NCI-H1436 treated with DMSO at 0.1 percent for 48 hours (cell line): Measurements from ENCODE around the gene SPAG16.

Experiments
- DNase-seq: peaks from one replicate; lab custom pipeline; 2025; lab: John Stamatoyannopoulos, UW

SPAG16 gene

DNA sequence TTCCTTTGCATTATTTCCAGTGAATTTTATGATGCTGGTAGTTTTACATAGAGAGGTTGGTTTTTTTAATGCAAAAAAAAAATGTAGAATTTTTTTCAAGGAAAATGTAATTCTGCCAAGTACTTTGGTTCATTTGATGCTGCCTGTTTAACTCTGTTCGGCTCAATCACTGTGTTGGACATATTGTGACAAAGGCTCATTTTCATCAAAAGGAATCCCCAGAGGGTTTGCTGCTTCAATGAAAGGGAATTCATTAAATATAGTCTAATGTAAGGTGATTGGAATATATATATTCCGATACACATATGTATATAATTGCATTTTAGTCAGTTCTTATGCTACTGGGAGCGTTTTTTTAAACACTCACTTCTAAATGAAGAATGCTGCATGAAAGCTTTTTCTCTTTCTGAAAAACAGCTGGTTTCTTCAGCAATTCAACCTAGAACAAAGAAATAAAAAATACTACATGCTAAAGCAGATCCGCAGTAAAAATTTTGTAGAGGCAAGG lies 812.0 kb downstream of the SPAG16 start:
- no peak for DNase-seq

DNA sequence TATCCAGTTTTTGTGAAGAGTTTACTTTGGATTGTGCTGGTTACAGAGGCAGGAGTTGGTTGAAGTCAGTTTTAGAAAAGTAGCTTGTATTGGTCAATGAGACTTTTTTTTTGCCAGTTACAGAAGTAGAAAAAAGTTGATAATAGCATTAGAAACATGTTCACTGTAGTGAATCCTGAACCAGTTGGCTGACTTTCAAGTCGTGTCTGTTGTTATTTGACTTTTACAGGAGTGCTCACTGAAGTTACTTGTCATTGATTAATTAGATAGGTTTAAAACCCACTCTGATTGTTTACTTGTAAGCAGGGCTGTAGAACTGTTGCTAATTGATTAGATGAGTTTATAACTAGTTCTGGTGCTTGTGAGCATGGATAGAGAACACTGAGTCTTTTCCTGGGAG lies 814.5 kb downstream of the SPAG16 start:
- no peak for DNase-seq

DNA sequence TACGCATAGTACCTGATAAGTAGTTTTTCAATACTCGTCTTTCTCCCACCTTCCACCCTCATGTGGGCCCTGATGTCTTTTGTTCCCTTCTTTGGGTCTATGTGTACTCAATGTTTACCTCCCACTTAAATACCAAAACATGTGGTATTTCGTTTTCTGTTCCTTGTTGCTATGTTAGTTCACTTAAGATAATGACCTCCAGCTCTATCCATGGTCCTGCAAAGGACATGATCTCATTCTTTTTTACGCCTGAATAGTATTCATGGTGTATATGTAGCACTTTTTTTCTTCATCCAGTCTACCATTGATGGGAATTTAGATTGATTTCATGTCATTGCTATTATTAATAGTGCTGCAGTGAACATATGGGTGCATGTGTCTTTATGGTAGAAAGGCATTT lies 816.2 kb downstream of the SPAG16 start:
- DNase-seq, result no peak

DNA sequence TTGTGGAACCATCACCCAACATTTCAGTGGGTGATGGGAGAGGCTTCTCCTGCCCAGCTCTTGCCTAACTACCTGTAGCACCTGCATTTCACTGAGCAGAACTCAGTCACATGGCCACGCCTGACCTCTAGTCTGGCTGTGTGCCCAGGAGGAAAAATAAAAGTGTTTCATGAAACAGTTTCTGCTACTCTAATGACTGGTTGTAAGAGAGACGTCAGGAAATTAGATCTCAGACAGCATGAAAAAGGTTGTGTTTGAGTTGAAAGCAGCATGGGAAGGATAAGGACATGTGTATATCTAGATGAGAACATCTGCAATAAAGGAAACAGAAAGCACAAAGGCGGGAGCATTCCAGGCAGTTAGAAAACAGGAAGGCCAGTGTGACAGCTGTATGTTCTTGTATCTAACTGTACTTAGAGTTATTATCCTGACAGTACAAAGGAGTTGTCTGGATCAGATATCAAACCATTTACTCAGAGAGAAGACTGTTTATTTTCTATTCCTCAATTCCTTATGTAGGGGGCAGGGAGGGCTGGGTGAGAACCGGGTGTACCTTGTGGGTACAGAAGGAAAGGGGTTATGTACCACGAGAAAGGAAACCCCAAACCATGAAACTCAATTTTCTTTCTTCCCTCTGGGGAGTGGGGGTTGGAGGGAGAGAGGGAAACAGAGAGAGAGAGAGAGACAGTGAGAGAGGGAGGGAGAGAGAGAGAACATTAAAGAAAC lies 819.2 kb downstream of the SPAG16 start:
- peak; percentile 82 for DNase-seq

DNA sequence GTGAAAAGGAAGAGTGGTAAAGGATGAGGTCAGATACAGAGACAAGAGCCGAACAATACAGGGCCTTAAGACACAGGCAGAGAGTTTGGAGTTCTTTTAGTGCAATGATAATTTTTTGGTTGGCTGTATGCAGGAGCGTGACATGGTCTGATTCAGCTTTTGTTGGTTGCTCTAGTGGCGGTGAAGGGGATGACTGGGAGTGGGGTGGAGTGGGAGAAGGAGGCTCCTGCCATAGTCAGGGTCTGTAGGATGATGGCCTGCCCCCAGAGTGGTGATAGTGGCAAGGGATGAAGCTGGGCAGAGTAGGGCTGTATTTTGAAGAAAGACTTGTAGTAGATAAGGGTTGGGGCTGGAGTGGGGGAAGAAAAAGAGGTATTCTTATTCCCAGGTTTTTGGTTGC lies 820.0 kb downstream of the SPAG16 start:
- no peak for DNase-seq

DNA sequence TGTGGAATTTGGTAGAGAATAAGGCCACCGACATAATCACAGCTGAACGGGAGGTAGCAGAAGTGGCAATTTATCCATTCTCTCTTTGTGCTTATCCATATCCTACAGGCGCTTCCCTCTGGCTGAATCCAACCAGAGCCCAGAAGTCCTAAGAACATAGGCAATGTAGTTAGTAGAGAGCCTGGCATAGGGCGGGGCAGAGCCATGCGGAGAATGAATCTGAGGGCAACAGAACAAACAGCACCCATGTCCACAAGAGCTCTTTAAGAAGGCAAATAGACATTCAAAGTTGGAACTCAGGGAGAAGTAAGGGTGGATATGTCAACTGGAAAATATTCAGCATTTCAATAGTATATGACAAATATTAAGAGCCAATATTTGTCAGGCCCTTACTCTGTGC lies 820.7 kb downstream of the SPAG16 start:
- DNase-seq, result no peak

DNA sequence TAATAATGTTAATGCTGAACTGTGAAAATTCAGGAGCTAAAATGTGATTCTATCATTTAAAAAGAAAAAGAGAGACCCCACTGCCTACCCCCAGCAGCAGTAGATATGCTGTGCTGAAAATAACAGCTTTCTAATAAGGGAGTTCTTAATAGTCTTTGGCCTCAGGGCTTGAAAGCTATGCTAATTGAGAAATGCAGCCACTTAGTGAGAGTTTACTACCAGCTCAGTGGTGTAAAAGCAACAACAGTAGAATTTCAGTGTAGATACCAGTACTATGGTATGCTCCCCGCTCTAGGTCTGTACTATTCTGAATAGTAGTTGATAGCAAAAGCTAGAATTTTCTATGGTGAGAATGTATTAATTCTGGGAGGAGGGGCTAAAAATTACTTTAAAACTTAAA lies 823.5 kb downstream of the SPAG16 start:
- DNase-seq, result no peak

DNA sequence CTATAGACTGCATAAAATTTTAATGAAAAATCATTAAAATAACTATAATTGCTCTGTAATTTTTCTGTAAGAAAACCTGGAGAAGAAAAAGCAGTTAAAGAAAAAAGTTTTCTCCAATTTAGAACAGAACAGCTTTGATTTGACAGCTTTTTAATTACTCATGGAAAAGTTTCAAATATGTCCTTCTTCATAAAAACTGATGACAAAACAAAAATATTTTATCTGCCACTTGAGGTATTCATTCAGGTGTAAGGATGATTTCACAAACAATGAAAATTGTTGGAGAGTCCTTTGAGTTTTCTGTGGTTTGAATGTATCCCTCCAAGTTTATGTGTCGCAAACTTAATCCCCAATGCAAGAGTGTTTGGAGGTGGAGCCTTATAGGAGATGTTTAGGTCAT lies 824.3 kb downstream of the SPAG16 start:
- no peak for DNase-seq

DNA sequence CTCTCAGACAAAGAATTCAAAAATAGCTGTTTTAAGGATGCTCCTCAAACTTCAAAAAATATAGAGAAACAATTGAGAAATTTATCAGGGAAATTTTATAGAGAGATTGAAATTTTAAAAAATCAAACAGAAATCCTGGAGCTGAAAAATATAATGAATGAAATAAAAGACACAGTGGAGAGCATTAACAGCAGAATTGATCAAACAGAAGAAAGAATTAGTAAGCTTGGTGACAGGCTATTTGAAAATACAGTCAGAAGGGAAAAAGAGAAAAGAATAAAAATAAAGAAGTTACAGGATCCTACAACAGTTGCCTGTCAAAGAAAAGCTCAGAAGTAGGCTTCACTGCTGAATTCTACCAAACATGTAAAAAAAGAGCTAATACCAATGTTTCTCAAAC lies 832.8 kb downstream of the SPAG16 start:
- DNase-seq, result no peak

DNA sequence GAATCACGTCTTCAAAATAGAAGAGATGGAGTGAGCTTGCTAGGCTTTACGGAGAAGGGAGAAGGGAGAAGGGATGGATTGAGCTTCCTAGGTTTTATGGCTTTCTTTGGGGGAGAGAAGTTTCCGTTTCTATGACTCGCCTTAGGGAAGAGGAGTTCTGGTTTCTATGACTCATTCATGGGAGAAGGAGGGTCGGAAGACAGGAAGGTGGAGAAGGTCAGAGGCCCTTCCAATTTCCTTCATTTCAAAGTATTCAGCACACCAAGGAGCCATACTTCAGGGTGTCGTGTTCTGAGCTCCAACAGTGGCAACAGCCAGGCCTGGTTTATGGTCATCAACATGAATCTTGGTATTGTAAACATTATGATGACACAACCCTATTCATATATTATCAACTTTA lies 841.9 kb downstream of the SPAG16 start:
- DNase-seq, result no peak

DNA sequence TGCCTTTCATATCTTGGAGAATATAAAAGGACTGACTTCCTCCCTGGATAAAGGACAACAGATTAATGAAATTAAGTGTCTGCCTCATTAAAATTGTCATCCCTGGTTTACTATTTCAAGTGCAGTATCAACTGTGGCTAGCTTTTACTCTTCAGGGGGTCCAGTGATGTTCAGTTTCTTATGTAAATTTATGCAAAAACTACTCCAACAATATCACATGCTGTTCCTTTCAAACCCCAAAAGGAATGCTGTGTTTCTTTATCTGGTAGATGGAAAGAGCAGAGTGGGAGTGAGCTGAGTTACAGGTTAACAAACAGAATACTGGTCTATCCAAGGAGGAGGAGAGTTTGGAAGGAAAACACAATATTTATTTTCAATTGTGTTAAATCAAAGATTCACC lies 842.9 kb downstream of the SPAG16 start:
- DNase-seq, result no peak

DNA sequence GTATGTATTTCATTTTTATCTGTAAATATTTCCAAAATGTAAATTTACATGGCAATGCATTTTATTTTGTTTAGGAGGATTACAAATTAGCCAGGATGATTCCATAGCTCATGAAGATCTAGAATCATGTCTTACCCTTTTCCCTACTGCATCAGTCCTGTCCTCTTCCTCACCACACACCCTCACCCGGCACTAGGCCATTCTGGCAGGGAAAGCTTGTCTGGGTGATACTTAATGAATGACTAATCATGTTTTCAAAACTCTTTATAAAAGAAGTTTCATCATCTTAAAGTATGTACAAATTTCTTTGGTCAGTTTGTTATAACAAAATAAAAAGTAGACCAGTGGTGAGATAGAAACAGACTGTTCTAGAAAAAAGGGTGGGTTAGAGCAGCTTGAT lies 843.3 kb downstream of the SPAG16 start:
- no peak for DNase-seq

DNA sequence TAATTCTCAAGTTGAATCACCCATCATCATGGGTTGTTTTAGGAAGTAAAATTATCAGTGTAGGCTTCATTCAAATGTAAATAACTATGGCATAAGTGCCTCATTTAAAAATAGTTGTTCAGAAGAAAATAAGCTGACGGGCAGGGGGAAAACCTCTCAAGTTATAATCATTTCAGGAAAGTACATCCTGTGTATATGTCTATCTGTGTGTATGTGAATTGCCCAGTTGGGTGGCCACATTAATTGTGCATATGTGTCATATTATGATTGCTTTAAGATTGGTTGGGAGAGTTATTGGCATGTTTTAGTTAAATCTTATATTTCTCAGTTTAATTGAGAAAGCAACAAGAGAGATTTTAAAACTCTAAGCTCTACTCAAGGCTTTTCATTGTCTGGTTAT lies 843.8 kb downstream of the SPAG16 start:
- no peak for DNase-seq

DNA sequence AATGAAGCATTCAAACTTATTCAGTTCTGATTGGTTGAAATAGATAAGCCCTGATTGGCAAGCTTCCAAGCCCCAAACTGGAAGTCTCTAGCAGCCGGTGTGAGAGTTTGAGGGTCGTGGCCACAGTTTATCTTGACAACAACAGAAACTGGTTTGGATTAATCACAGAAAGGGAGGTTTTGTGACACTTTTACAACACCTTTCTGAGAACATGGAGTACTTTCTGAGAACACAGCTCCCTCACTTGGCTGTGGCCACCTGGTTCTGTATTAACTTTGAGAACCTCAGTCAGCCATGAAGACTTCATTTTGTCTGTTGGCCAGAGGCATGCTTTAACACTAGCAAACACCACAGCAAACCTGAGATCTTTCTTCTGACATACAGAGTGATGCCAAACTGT lies 845.9 kb downstream of the SPAG16 start:
- no peak for DNase-seq

DNA sequence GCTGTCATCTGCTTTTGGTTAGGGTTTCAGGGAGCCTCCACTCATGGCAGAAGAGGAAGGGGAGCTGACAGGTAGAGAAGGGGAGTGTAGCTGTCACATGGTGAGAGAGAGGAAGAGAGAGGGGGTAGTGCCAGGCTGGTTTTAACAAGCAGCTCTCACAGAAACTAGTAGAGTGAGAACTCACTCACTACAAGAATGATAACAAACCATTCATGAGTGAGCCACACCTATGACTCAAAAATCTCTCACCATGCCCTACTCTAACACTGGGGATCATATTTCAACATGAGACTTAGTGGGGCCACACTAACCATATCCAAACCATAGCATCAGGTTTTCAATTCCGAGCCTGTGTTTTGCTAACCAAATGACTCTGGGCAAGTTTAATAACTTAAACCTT lies 851.7 kb downstream of the SPAG16 start:
- no peak for DNase-seq

DNA sequence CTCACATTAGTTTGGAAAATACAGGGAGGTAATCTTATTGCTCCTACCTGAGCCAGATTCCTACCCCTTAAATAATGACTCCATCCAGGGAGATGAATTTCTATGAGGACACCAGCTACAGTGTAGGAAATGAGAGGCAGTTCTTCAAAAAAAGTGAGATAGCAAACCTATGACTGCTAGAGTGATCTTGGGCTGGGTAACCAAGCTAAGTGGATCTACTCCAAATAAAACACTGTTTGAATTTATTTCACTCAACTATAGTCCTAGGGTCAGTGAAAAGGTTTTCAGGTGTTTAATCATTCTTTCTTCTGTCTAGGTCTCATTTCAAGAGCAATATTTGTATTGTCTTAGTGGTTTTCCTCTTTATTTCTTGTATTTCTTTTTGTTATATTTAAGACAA lies 854.5 kb downstream of the SPAG16 start:
- no peak for DNase-seq

DNA sequence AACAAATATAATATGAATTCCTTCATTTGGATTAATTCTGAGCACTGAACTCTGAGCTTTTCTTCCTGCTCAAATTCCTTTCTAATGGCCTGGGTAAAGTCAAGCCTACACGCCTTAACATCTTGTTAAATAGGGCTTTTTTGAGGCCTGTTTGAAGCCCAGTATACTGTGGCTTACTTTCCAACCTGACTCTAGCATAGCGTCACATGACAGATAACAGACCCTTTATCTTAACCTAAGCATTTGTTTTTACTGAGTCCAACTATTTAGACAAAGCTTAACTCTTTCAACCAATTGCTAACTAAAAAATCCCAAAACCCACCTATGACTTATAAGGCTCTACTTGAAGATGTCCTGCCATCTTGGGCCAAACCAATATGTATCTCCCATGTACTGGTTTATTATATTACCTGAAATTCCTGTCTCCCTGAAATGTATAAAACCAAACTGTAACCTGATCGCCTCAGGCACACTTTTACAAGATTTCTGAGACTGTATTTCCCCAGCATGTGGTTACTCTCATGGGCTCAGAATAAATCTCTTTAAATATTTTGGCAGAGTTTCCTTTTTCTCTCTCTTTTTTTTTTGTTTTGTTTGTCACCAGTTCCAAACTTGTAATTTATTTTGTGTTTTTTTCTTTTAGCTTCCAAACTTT lies 855.5 kb downstream of the SPAG16 start:
- DNase-seq, result no peak

DNA sequence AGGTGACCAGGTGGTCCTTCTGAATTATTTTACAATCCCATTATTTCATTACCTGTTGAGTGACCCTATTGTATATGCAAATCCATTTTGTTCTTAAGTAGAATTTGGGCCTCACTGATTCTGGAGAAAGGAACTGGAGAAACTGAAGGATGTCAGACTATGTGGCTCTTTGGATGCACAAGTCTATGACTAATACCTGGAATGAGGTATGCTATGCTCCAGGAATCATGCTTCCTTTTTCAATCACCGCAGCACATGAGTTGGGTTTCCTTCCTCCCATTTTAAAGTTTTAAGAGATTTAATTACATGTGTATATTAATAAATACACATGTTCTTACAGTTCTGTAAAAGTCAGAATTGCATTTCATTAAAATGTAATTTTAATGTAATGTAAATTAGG lies 872.7 kb downstream of the SPAG16 start:
- DNase-seq, result no peak

DNA sequence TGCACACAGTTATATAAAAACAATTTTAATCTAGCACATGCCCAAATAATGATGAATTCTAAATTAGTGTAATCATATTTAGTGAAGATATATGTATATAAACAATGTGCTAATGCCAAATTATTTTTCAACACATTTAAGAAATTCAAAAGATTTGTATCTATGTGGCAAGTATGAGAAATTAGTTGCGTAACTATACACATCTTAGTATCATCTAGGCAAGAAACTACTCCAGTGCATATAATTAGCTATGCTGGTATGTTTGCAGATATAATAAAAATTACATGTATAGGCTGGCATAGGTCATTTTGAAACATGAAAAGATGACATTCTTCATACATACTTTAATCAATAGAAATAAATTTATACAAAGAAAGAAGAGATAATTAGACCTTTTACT lies 874.6 kb downstream of the SPAG16 start:
- no peak for DNase-seq

DNA sequence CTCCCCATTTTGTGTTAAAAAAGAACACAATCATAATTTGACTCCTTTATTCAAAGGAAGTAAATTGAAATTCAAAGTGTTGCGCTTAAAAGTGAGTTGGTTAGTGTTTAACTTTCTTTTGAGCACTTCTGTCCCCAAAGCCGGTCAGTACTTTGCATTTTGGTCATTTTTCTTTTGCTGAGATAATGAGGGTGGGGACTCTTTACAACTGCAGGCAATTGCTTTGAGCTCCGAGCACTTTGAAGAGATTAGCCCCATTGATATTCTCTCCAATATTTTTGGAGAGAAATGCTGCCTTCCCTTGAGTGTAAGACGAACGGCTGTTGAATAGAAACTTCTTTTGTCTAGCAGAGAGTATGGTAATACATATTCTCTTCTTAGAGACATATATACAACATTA lies 885.0 kb downstream of the SPAG16 start:
- no peak for DNase-seq

DNA sequence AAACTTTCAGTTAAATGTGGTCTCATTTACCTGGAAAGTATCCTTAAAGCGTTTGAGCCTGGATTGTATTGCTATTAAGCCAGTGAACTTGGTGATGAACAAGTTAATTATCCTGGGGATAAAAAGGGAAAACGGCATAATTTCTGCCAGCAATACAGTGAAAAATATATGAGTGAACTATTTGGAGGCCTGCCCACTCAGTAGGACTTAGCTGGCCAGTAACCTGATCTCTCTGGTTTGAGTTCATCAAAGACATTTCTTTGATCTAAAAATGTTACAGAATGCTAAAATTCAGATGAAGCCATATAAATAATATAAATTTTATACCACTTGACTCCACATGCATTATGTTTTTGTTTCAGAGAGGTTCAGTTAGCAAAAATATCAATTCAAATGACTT lies 885.5 kb downstream of the SPAG16 start:
- no peak for DNase-seq

DNA sequence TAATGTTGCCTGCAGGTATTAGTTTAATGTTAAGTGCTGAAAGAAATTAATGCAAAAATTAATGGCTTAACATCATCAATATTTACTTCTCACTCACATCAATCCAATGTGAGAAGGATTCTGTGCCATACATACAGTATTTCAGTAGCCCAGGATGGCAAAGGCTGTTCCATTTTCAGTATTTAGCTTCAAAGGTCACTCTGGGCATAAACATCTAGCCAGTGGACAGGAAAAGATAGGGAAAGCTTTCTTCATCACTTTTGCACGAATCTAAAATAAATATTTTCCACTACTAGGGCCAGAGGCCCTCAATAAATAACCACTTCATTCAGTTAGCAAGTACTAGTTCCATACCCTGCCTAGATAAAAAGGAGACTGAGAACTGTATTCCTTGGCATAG lies 890.3 kb downstream of the SPAG16 start:
- no peak for DNase-seq

DNA sequence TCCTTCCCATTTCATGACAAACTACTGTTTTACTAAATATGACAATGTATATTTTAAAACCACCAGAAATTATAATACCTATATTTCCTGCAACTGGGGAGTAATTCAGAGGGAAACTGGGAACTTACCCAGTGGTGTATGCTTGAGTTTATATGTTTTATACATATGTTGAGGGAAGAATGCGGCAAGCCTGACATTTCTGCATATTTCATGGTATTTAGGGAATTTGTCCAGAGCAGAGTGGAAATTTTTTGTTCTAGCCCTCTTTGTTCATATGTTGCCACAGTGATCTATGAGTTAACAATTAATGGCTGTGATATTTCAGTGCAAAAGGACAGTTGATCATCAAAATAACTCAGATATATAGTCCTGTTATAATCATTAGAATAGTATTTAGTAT lies 895.8 kb downstream of the SPAG16 start:
- DNase-seq, result no peak

DNA sequence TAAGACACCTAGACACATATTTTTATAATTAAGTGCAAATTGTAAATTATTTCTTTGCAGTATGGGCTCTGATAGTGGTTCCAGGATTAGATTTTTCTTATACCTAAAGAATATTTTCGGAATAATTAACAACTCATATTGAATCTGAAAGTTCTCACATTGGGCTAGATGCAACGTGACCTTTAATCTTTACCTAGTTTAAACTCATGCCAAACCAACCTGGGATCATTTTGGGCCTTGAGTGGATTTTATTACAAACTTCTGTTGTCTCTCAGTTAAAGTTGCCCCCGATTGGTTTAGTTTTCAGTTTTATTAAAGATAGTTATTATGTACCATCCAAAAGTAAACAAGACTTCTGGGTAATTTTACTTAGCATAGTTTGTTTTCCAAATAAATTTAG lies 896.4 kb downstream of the SPAG16 start:
- no peak for DNase-seq
